OCI-LY3 (cell line): Measurements from ENCODE around the gene HBA1.
"Not testable (repeated sequence)": the region's sequence is repeated elsewhere in the genome, so short reads cannot be mapped to it uniquely, and the experiment has no call there.

Experiments used
- EZH2phosphoT487 ChIP-seq: fragments of 200-600 bp; shearing (Covaris generic); IDR thresholded peaks from 2 replicates; pipeline ENCODE4 v1.6.1; 2018; ENCODE audit warnings: antibody characterized with exemption, mixed run types, low read depth
- TF ChIP-seq, protein P1 (sequence below): fragments of 200-600, 300-600 bp; sonication (generic); IDR thresholded peaks from 2 replicates; pipeline ENCODE4 v1.5.1; 2014; ENCODE audit warnings: antibody characterized with exemption, low read length, low read depth

DNA sequence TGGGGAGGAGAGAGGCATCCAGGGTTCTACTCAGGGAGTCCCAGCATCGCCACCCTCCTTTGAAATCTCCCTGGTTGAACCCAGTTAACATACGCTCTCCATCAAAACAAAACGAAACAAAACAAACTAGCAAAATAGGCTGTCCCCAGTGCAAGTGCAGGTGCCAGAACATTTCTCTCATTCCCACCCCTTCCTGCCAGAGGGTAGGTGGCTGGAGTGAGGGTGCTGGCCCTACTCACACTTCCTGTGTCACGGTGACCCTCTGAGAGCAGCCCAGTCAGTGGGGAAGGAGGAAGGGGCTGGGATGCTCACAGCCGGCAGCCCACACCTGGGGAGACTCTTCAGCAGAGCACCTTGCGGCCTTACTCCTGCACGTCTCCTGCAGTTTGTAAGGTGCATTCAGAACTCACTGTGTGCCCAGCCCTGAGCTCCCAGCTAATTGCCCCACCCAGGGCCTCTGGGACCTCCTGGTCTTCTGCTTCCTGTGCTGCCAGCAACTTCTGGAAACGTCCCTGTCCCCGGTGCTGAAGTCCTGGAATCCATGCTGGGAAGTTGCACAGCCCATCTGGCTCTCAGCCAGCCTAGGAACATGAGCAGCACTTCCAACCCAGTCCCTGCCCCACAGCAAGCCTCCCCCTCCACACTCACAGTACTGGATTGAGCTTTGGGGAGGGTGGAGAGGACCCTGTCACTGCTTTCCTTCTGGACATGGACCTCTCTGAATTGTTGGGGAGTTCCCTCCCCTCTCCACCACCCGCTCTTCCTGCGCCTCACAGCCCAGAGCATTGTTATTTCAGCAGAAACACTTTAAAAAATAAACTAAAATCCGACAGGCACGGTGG is 2.3 kb upstream of the HBA1 start:
- TF ChIP-seq, protein P1, sequence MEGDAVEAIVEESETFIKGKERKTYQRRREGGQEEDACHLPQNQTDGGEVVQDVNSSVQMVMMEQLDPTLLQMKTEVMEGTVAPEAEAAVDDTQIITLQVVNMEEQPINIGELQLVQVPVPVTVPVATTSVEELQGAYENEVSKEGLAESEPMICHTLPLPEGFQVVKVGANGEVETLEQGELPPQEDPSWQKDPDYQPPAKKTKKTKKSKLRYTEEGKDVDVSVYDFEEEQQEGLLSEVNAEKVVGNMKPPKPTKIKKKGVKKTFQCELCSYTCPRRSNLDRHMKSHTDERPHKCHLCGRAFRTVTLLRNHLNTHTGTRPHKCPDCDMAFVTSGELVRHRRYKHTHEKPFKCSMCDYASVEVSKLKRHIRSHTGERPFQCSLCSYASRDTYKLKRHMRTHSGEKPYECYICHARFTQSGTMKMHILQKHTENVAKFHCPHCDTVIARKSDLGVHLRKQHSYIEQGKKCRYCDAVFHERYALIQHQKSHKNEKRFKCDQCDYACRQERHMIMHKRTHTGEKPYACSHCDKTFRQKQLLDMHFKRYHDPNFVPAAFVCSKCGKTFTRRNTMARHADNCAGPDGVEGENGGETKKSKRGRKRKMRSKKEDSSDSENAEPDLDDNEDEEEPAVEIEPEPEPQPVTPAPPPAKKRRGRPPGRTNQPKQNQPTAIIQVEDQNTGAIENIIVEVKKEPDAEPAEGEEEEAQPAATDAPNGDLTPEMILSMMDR, result not testable (repeated sequence)
- not testable (repeated sequence) for TF ChIP-seq EZH2phosphoT487
